Erythroblast (primary cell): ENCODE results near the gene PDE4D.

Experiments
- GATA1 ChIP-seq: IDR thresholded peaks from 2 replicates; pipeline ENCODE4 v1.6.1; 2011; ENCODE audit warnings: low read depth, mild to moderate bottlenecking, control low read depth, low read length, moderate library complexity
- POLR2A ChIP-seq: IDR thresholded peaks from 2 replicates; pipeline ENCODE4 v1.6.1; 2011; ENCODE audit warnings: mild to moderate bottlenecking, low read length

- TF ChIP-seq POLR2A: no peak
- TF ChIP-seq GATA1: no peak
Measured at GRCh38 chr5:59673438-59674058, 220.0 kb downstream of the PDE4D start.
